ENCODE results near the gene ARID1B. TPM values are rescaled to one million over a fixed set of nuclear protein-coding genes. Genes with fewer than 3 reads are reported as not detected.

The ARID1B gene
- total and polyA plus RNA-seq, 2 of the 13 experiments (the other 11 are each of a cell fraction or from before 2014, with no cell fraction given): 20.1 to 32.6 TPM

GRCh38 chr6:157168471-157168870 is 391.3 kb downstream of the ARID1B start (continued):
- no peak for TF ChIP-seq AFF4 (CRISPR knock-in tag; IDR thresholded peaks at IDR 0.05)
- TF ChIP-seq TBP (CRISPR knock-in tag; IDR thresholded peaks at IDR 0.05): no peak
- no peak for TF ChIP-seq E2F1 (CRISPR knock-in tag; IDR thresholded peaks at IDR 0.05)
- TF ChIP-seq TBX3 (IDR thresholded peaks at IDR 0.05; ENCODE audit: borderline replicate concordance): no peak
- TF ChIP-seq YEATS2 (CRISPR knock-in tag; IDR thresholded peaks at IDR 0.05; ENCODE audit: borderline replicate concordance): no peak
- TF ChIP-seq NFKB2 (CRISPR knock-in tag; IDR thresholded peaks at IDR 0.05; ENCODE audit: borderline replicate concordance): no peak

DNA sequence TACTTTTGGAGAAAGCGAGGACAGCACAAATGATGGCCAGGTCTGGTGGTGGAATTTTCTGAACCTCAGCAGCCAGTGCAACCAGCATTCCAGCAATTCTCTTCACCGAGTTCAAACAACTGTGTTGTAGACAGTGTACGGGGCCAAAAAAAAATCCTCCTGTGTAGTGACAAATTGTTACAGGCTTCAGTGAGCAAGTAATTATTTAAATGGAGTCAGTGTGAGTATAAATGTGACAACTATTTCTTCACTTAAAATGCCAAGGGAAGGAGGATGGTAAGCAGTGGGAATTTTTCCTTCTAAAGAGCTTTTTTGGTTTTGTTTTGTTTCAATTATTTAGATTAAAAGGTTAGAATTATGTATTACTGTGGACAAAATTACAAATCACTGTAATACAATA is 392.0 kb downstream of the ARID1B start:
- no peaks in the 10 kb centered on the region for H3K4me1 ChIP-seq (ENCODE audit: insufficient read depth, low read length)

More for the DNA sequence above, 392.0 kb downstream of the ARID1B start:
- Histone ChIP-seq H3K27ac (ENCODE audit: extremely low read length, insufficient read depth, low read length) (no peak overlapping the region), H3K9me3 (ENCODE audit: low read length) (no peaks in the 10 kb centered on the region), H2AFZ (ENCODE audit: low read length) (no peak overlapping the region), H3K79me2 (ENCODE audit: insufficient read depth, low read length) (no peaks in the 10 kb centered on the region), H3K4me3 (replicated peaks in 1 of 3; ENCODE audit: insufficient read depth in 1 of 3, low read depth in 2 of 3, low read length in 3 of 3) (no peak overlapping the region), H3K27me3 (ENCODE audit: control insufficient read depth in 1 of 2, insufficient read depth in 2 of 2, low read length in 2 of 2) (no peaks in the 10 kb centered on the region), H3K4me2 (ENCODE audit: low read depth, low read length) (no peak overlapping the region), H3K9ac (ENCODE audit: insufficient read depth, low read depth, low read length) (no peak overlapping the region), H4K20me1 (ENCODE audit: insufficient read depth, low read length) (no peaks in the 10 kb centered on the region), H3K36me3 (replicated peaks in 1 of 2; ENCODE audit: control insufficient read depth in 1 of 2, insufficient read depth in 2 of 2, low read length in 2 of 2) (peaks cover 4 to 46% of the 10 kb centered on the region in 2 experiments)
- TF ChIP-seq RXRB (CRISPR knock-in tag; IDR thresholded peaks at IDR 0.05; ENCODE audit: borderline replicate concordance) (no peak), ZNF614 (CRISPR knock-in tag; IDR thresholded peaks at IDR 0.05; ENCODE audit: borderline replicate concordance) (no peak)
- intact Hi-C loops (cut with micrococcal nuclease; ENCODE audit: unreplicated experiment): no loop called here
- BruUV-seq (replicated peaks): no TSS peak
- POLR2A ChIA-PET: no interaction called here
- DNase-seq (ENCODE audit: low spot score) (no peak), ATAC-seq (no peak), FAIRE-seq (no peak)
- in situ Hi-C loops (cut with HindIII; ENCODE audit: extremely low pct_ligation_motif_present, low pct_unique_long_range_greater_than_20kb): no loop called here
- CTCF ChIA-PET (ENCODE audit: low intra/inter-chr PET ratio, low total read pairs): no interaction called here
- WGBS (ENCODE audit: low lambda C conversion rate): 96% methylated on average over 3 of the region's 3 CpGs
